Left renal pelvis (tissue), 4 donors: Measurements from ENCODE around the gene PARVB. TPM values are rescaled to one million over a fixed set of nuclear protein-coding genes. Genes with fewer than 3 reads are reported as not detected.
"Not testable (repeated sequence)": the region's sequence is repeated elsewhere in the genome, so short reads cannot be mapped to it uniquely, and the experiment has no call there.

Experiments used
- DNase-seq, 4 donors: peaks; one replicate each; pipeline ENCODE4 v3.0.0-alpha.2; 2013; ENCODE audit warnings: low read depth in 4 of 4, low spot score in 3 of 4
- polyA plus RNA-seq, 4 donors: library from polyadenylated mRNA; unstranded; fragments of 120-200 nt; gene quantifications; one replicate each; pipeline ENCODE4 v1.2.1, GENCODE V29; 2013; ENCODE audit not compliant: insufficient read length in 4 of 4

PARVB gene
- polyA plus RNA-seq, 4 donors, result 14.6 to 24.2 (median 20.2) TPM

DNA sequence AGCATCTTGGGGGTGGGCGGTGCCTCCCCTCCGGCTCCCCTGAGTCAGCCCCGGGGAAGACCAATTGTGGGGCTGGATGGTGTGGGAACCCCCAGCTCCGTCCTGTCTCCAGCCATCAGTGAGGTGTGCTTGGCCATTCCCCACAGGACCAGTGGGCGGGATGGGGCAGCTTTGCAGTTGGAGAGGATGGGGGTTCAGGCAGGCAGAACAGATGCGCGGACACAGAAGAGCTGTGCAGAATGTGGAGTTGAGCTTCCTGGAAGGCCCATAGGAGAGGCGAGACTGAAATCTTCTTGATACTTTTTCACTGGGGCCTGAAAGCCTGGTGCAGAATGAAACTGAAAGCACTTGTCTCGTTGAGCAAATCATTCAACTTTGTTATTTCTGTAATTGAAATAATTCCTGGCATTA, 23.8 kb downstream of the PARVB start:
- no peak for DNase-seq

GRCh38 chr22:44049486-44050231, 25.6 kb downstream of the PARVB start:
- DNase-seq, result no peak

GRCh38 chr22:44050766-44051355, 26.8 kb downstream of the PARVB start:
- DNase-seq, result no peak

DNA sequence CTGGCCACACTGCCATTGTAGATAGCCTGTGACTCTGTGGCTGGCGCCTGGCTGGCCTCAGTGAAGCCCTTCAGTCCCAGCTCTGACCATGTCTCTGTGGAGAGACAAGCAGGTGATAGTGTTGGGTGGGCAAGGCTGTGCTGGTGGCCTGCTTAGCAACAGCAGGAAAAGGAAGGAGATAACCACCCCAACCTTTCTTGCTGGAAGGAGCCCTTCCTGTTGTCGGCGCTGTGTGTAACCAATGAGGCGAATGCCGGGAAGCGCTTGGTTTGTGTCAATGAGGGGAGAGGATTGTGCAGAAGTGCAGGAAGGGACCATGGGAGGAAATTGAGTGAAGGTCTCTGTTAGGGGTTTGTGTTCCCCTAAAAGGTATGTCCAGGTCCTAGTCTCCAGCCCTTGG, 27.3 kb downstream of the PARVB start:
- no peak for DNase-seq

GRCh38 chr22:44051961-44052360, 27.9 kb downstream of the PARVB start:
- DNase-seq, result no peak

GRCh38 chr22:44055805-44056204, 31.7 kb downstream of the PARVB start:
- no peak for DNase-seq

GRCh38 chr22:44056649-44057048, 32.5 kb downstream of the PARVB start:
- DNase-seq, result not testable (repeated sequence)

GRCh38 chr22:44057401-44057987, 33.4 kb downstream of the PARVB start:
- DNase-seq, result no peak

DNA sequence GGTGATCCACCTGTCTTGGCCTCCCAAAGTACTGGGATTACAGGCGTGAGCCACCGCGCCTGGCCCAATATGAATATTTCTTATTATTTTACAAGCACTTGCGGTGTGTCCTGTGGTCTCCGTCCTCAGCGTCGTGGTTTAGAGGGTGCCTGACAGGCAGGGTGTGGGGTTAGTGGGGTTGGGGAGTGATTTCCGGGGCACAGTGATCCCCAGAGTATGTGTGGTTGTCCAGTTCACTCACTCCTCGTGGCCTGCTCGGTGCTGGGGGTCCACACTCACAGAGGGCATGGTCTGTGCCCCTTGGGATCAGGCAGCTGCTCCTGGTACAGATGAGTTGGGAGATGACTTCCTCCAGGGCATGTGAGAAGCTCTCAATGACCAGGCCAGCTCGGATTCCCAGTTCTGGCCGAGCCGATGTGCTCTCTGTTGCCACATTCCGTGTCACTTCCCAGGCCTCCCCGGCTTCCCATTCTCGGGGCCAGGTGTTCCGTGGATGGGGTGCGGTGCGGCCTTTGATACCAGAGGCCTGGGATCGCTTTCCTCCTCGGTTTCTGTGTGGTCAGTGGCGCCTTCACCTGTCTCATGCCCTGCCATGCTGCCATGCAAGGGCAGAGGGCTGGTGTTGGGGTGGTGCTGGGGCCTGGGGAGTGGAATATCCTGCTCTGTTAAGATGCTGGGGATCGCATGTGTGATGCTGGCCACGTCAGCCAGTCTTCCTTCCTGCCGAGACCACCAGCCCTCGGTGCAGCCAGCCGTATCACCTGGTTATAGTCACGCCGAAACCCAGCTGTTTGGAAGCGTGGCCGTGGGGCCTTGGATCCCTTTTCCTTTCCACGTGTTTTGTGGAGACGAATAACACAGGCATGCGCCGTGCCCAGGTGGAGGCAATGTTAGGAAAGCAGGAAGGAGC, 39.6 kb downstream of the PARVB start:
- DNase-seq, result no peak

- DNase-seq, result no peak
These were observed 42.9 kb downstream of the PARVB start for GRCh38 chr22:44067033-44067432.

DNA sequence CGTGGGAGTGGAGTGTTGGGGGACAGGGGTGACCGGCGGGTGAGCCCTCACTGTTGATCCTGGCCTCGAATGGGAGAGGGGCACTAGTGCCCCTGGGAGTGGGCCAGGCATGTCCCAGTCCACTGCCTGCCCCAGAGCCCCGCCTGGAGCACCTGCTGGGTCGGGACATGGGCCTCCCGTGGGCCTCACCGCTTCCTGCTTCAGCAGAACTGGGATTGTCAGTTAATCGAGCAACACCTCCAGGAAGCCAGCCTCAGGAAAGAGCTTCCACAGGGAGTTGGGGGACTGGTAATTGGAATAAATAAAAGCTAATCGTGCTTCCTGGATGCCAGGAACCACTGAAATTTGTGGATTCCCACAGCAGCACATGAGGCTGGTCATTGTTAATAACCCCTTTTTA, 43.8 kb downstream of the PARVB start:
- DNase-seq, result no peak

DNA sequence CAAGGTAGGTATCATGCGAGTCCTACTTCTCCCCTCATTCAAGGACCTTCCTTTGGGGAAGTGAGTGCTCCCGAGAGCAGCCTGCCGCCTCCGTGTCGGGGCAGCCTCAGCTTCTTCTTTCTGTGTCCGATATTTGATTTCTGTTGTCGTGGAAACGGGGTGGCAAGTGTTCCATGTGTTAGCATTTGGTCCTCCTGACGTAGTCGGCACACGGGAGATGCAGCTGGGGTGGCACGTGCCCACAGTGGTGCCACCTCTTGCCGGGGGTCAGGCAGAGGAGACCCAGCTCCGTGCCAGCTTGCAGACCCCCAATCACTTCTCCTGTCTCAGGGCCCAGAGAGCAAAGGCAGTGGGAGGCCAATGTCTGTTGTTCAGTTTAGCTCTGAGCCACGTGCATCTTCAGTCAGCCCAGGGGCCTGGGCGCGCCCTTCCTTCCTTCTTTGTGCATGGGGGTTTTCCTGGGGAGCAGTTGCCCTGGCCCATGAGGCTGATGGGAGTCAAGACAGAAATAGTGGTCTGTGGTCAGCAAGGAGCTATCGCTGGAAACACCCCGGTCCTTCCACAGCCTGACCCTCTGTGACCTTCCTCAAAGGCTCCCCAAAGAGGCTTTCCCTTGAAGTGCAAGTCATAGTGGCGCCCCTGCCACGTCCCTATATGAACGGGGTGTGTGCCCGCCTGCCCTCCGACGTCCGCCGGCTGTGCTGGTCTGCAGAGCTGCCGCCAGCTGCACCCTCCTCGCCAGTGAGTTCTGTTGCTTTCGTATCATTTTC, 44.5 kb downstream of the PARVB start:
- DNase-seq, result no peak

DNA sequence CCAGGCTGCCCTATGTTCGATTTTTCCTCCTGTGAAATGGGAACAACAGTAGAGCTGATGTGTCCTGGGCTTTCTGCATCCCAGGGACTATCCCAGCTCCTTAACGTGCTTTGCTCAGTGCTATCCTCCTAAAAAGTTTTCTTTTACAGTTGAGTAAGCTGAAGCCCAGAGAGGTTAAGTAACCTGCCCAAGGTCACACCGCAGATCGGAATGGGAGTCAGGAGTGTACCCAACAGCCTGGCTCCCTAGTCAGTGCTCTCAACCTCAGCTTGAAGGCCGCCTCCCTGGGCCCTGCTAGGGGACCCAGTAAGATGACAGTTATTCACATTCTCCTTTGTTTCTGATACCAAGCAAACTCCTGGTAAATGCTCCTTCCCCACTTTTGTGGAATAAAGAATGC, 45.9 kb downstream of the PARVB start:
- DNase-seq, result no peak

DNA sequence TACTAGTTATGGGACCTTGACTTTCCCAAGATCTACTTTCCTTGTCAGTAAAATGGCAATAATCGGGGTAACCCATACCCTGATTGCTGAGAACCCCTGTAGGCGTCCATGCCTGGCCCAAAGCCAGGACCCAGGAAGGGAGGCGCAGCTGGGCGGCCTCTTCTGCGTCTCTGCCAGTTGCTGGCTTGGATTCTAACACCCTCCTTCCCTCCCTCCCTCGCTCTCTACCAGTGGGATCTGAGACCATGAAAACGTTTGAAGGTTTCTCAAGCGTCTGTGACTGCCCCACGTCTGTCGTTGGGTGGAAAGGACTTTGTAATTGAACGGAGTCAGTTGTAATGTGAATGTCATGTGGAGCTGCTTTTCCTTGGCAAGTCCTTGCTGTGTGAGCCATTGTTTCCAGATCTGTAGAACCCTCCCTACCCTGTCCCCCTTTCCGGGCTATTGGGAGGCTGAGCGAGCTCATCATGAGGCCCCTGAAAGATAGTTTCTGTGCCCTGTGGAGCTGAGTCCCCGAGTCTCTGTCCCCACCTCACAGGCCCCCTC, 47.8 kb downstream of the PARVB start:
- no peak for DNase-seq

- DNase-seq, result peak in 3 of 4 donors; percentile 53 to 66 (median 54)
These were observed 50.4 kb downstream of the PARVB start for GRCh38 chr22:44074337-44074984.

- no peak for DNase-seq
These were observed 50.9 kb downstream of the PARVB start for GRCh38 chr22:44075022-44075421.

- DNase-seq, result no peak
These were observed 51.6 kb downstream of the PARVB start for GRCh38 chr22:44075670-44076069.

GRCh38 chr22:44076825-44077224, 52.7 kb downstream of the PARVB start:
- no peak for DNase-seq
